Natural killer cell treated with Interleukin-12 subunit alpha and Interleukin-12 subunit beta and Interleukin-15 and Interleukin-18, amount 100 ng/mL, for 72 hours (primary cell): ENCODE data around the gene ELMO1. TPM values are rescaled to one million over a fixed set of nuclear protein-coding genes. Genes with fewer than 3 reads are reported as not detected.

Source experiments
- ATAC-seq, 2 donors: fragments of 150-1000 bp; cut with Tn5 transposase in 1 of 2; sonication (Bioruptor Pico), chemical (Tn5 transposase) in 1 of 2; 2 replicates each; pipeline ENCODE4 v1.10.0; 2021
- DNase-seq: peaks from one replicate; pipeline ENCODE4 v3.0.0; 2022; ENCODE audit warnings: low spot score
- H3K27ac Mint-ChIP-seq, 2 donors: 1 replicate in 1 of 2; 2 replicates in 1 of 2; pipeline ENCODE4 v1.8.0; 2022; ENCODE audit warnings: mixed read lengths in 2 of 2, mild to moderate bottlenecking in 1 of 2, moderate library complexity in 1 of 2
- H3K27me3 Mint-ChIP-seq, 2 donors: 1 replicate in 1 of 2; 2 replicates in 1 of 2; pipeline ENCODE4 v1.8.0; 2022; ENCODE audit warnings: mixed read lengths in 2 of 2
- H3K36me3 Mint-ChIP-seq: one replicate; pipeline ENCODE4 v1.8.0; 2022; ENCODE audit warnings: mixed read lengths
- H3K4me1 Mint-ChIP-seq, 2 donors: 1 replicate in 1 of 2; 2 replicates in 1 of 2; pipeline ENCODE4 v1.8.0; 2022; ENCODE audit warnings: low read depth in 2 of 2, mixed read lengths in 2 of 2, mild to moderate bottlenecking in 1 of 2
- H3K4me3 Mint-ChIP-seq: one replicate; pipeline ENCODE4 v1.8.0; 2022; ENCODE audit warnings: mixed read lengths
- H3K9me3 Mint-ChIP-seq: 2 replicates; pipeline ENCODE4 v1.8.0; 2022; ENCODE audit warnings: mixed read lengths
- total RNA-seq, 2 donors: library from RNA; stranded (reverse); gene quantifications; one replicate each; pipeline ENCODE4 v1.2.3, GENCODE V29; 2022

ELMO1 gene
- total RNA-seq, 2 donors from 2014 or later, result 36.8 to 103 TPM

GRCh38 chr7:36962367-36962766 is 486.3 kb downstream of the ELMO1 start:
- Mint-ChIP-seq H3K36me3 (peaks cover 9% of the 10 kb centered on the region), H3K9me3 (peaks cover 7% of the 10 kb centered on the region), H3K4me3 (no peak overlapping the region), H3K4me1 (peaks cover 27 to 32% of the 10 kb centered on the region in 2 donors), H3K27me3 (no peaks in the 10 kb centered on the region), H3K27ac (no peak overlapping the region)
- DNase-seq (no peak), ATAC-seq (no peak)

- no peak for ATAC-seq
- H3K27ac Mint-ChIP-seq, result no peak overlapping the region
- peaks cover 24 to 28% of the 10 kb centered on the region in 2 donors for H3K4me1 Mint-ChIP-seq
- no peaks in the 10 kb centered on the region for H3K27me3 Mint-ChIP-seq
- H3K9me3 Mint-ChIP-seq, result peaks cover 5% of the 10 kb centered on the region
- H3K36me3 Mint-ChIP-seq, result peaks cover 9% of the 10 kb centered on the region
- DNase-seq, result no peak
- H3K4me3 Mint-ChIP-seq, result no peak overlapping the region
Observed at GRCh38 chr7:36961693-36962092, 487.0 kb downstream of the ELMO1 start.

- Mint-ChIP-seq H3K9me3 (peaks cover 6% of the 10 kb centered on the region), H3K27me3 (no peaks in the 10 kb centered on the region), H3K4me1 (peaks cover 21 to 28% of the 10 kb centered on the region in 2 donors), H3K4me3 (no peak overlapping the region), H3K27ac (peak overlapping the region in 1 of 2 donors; percentile 26), H3K36me3 (peaks cover 9% of the 10 kb centered on the region)
- ATAC-seq (no peak), DNase-seq (no peak)
Observed at GRCh38 chr7:36961097-36961496, 487.6 kb downstream of the ELMO1 start.

DNA sequence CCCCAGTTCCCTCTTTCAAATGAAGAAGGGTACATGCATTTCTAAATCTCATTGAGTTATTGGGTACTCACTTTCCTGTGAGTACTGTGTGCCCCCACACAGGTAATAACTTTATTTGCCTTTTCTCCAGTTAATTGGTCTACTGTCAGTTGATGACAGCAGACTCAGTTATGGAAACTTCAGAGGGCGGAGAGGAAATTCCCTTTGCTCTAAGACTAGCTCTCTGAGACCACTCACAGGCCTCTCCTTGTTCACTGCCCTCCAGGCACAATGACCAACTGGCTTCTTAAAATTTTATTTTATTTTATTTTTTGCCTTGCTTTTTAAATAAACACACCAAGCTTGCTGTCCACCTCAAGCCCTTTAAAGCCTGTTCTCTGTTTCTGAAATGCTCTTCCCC is 488.6 kb downstream of the ELMO1 start:
- H3K4me1 Mint-ChIP-seq, result peaks cover 22 to 26% of the 10 kb centered on the region in 2 donors
- peaks cover 10% of the 10 kb centered on the region for H3K9me3 Mint-ChIP-seq
- H3K27ac Mint-ChIP-seq, result peak overlapping the region in 1 of 2 donors; percentile 26
- H3K27me3 Mint-ChIP-seq, result no peaks in the 10 kb centered on the region
- no peak for DNase-seq
- peaks cover 7% of the 10 kb centered on the region for H3K36me3 Mint-ChIP-seq
- ATAC-seq, result no peak
- H3K4me3 Mint-ChIP-seq, result no peak overlapping the region

- DNase-seq (no peak), ATAC-seq (no peak)
- Mint-ChIP-seq H3K27ac (no peak overlapping the region), H3K4me1 (peaks cover 18 to 21% of the 10 kb centered on the region in 2 donors), H3K36me3 (peaks cover 5% of the 10 kb centered on the region), H3K27me3 (no peaks in the 10 kb centered on the region), H3K9me3 (peaks cover 8% of the 10 kb centered on the region), H3K4me3 (no peak overlapping the region)
Observed at GRCh38 chr7:36958111-36958733, 490.4 kb downstream of the ELMO1 start.

DNA sequence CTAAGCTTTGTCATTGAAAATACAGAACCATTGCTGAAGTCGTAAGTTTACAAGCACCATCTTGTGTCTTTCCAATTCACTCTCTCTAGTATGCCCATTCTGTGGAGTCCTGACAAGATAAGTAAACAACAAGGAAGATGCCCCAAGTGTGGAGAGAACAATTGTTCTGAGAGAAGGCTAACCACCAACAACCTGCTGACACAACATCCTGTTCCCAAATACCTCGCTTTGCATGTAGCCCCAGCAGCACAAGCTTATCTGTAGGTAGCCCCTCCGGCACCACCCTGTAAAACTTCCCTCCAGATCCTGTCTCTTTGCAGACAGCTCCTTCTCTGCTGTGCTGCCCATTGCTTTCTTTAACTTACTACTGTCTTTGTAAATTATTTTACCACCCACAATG is 491.0 kb downstream of the ELMO1 start:
- Mint-ChIP-seq H3K4me3 (no peak overlapping the region), H3K9me3 (peaks cover 8% of the 10 kb centered on the region), H3K4me1 (peaks cover 18 to 21% of the 10 kb centered on the region in 2 donors), H3K27me3 (no peaks in the 10 kb centered on the region), H3K36me3 (peaks cover 5% of the 10 kb centered on the region), H3K27ac (no peak overlapping the region)
- ATAC-seq, result no peak
- no peak for DNase-seq

- Mint-ChIP-seq H3K27me3 (no peaks in the 10 kb centered on the region), H3K36me3 (peaks cover 11% of the 10 kb centered on the region), H3K27ac (no peak overlapping the region), H3K4me1 (peaks cover 10 to 17% of the 10 kb centered on the region in 2 donors), H3K9me3 (peaks cover 8% of the 10 kb centered on the region), H3K4me3 (no peak overlapping the region)
- DNase-seq, result no peak
- no peak for ATAC-seq
Observed at GRCh38 chr7:36956814-36957213, 491.9 kb downstream of the ELMO1 start.

GRCh38 chr7:36955456-36956129 is 493.1 kb downstream of the ELMO1 start:
- H3K27me3 Mint-ChIP-seq, result no peaks in the 10 kb centered on the region
- no peak overlapping the region for H3K4me3 Mint-ChIP-seq
- H3K4me1 Mint-ChIP-seq, result peaks cover 15 to 22% of the 10 kb centered on the region in 2 donors
- no peak for ATAC-seq
- peaks cover 12% of the 10 kb centered on the region for H3K36me3 Mint-ChIP-seq
- peaks cover 15% of the 10 kb centered on the region for H3K9me3 Mint-ChIP-seq
- DNase-seq, result no peak
- no peak overlapping the region for H3K27ac Mint-ChIP-seq

DNA sequence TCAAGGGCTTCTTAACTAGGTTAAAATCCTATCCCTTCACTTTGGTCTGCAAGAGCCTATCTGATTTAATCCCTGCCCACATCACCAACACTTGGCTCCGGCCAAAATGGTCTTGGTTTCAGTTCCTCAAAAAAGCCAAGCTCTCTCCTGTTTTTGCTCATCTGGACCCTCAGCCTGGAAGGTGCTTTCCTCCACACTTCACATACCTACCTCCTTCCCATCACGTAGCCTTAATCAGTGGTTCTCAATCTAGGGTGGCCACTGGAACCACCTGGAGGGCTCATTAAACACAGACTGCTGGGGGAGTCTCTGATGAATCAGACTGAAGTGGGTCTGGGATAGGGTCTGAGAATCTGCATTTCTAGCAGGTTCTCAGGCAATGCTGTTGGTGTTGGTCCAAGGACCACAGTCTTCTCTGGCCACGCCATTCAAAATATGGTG is 497.4 kb downstream of the ELMO1 start:
- Mint-ChIP-seq H3K36me3 (peaks cover 45% of the 10 kb centered on the region), H3K4me1 (peaks cover 21 to 40% of the 10 kb centered on the region in 2 donors), H3K27ac (peak overlapping the region; percentile 8 to 50)

DNA sequence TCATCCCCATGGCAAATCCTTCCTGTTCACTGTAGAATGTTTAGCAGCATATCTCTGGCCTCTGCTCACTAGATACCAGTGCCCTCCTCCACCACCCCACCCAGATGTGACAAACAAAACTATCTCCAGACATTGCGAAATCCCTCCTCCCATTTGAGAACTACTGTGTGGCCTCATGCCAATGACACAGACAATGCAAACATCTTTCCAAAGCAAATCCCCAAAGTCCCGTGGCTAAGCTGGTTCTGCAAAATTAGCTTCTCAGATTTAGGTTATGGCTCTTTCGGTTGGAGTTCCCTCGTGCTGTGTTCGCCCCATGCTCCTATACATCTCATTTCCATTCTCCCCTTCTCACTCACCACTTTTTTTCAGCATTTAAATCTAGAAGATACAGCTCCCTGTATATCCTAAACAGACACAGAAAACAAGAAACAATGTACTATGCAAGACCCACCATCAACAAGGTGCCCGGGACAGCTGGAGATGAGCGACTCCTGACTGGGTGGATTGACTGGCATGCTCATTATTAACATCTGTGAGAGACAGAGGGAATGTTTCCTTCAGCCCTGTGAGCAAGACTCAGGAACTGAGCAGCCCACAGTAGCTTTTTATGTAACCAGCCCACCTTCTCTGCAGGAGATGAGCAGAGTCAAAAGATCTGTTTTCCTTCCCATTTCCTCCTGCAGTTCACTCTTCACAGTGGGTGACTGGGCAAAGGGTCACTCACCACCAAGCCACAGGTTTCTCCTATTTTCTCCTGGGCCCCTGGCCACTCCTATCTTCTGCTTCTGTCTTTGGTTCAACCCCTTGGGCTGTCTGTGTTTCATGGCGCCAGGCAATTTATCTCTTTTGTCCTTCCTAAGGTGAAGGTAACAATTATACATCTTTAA is 498.7 kb downstream of the ELMO1 start:
- Mint-ChIP-seq H3K4me3 (no peak overlapping the region), H3K27me3 (no peaks in the 10 kb centered on the region), H3K27ac (no peak overlapping the region), H3K9me3 (peaks cover 30% of the 10 kb centered on the region), H3K4me1 (peaks cover 21 to 37% of the 10 kb centered on the region in 2 donors), H3K36me3 (peaks cover 46% of the 10 kb centered on the region)
- ATAC-seq (no peak), DNase-seq (no peak)

More for the DNA sequence above, 497.4 kb downstream of the ELMO1 start:
- ATAC-seq (no peak), DNase-seq (no peak)
- Mint-ChIP-seq H3K4me3 (no peak overlapping the region), H3K9me3 (peaks cover 35% of the 10 kb centered on the region), H3K27me3 (no peaks in the 10 kb centered on the region)

GRCh38 chr7:36946401-36946739 is 502.3 kb downstream of the ELMO1 start:
- H3K27ac Mint-ChIP-seq, result no peak overlapping the region
- DNase-seq, result no peak
- peaks cover 59% of the 10 kb centered on the region for H3K36me3 Mint-ChIP-seq
- peaks cover 30% of the 10 kb centered on the region for H3K9me3 Mint-ChIP-seq
- peaks cover 23 to 33% of the 10 kb centered on the region in 2 donors for H3K4me1 Mint-ChIP-seq
- H3K27me3 Mint-ChIP-seq, result no peaks in the 10 kb centered on the region
- no peak overlapping the region for H3K4me3 Mint-ChIP-seq
- no peak for ATAC-seq

GRCh38 chr7:36945612-36946400 is 502.9 kb downstream of the ELMO1 start:
- Mint-ChIP-seq H3K27ac (no peak overlapping the region), H3K4me3 (no peak overlapping the region), H3K27me3 (no peaks in the 10 kb centered on the region), H3K4me1 (peaks cover 17 to 28% of the 10 kb centered on the region in 2 donors), H3K9me3 (peaks cover 25% of the 10 kb centered on the region), H3K36me3 (peaks cover 63% of the 10 kb centered on the region)
- ATAC-seq, result no peak
- DNase-seq, result no peak

DNA sequence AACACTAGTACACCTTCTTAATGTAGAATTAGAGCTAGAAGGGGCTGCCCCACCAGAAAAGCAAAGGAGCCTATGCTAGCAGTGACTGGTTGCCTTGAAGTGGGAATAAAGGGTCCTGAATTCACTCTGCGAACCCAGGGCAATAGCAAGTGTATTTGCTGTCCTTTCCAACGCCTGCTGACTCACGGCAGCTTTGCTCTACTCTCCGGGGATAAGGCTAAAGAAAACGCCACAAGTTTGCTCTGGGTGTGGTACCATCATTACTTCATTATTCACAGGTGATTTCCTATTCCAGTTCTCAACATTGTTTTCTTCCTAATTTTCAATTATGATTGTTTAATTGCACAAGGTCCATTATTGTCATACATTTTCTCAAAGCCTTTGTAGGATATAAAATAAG is 503.8 kb downstream of the ELMO1 start:
- no peak for ATAC-seq
- H3K27me3 Mint-ChIP-seq, result no peaks in the 10 kb centered on the region
- peaks cover 64% of the 10 kb centered on the region for H3K36me3 Mint-ChIP-seq
- H3K4me3 Mint-ChIP-seq, result no peak overlapping the region
- DNase-seq, result no peak
- no peak overlapping the region for H3K27ac Mint-ChIP-seq
- H3K4me1 Mint-ChIP-seq, result peaks cover 10 to 22% of the 10 kb centered on the region in 2 donors
- H3K9me3 Mint-ChIP-seq, result peaks cover 20% of the 10 kb centered on the region
